GM21423 (cell line): ENCODE measurements around the gene TMEM263.
"Not testable (repeated sequence)": the region's sequence is repeated elsewhere in the genome, so short reads cannot be mapped to it uniquely, and the experiment has no call there.

Experiments used
- ATAC-seq: cut with Tn5 transposase; IDR thresholded peaks from one replicate; pipeline ENCODE4 v1.9.1; 2021; ENCODE audit warnings: mild to moderate bottlenecking, moderate library complexity; ENCODE audit not compliant: unreplicated experiment

Gene TMEM263

DNA sequence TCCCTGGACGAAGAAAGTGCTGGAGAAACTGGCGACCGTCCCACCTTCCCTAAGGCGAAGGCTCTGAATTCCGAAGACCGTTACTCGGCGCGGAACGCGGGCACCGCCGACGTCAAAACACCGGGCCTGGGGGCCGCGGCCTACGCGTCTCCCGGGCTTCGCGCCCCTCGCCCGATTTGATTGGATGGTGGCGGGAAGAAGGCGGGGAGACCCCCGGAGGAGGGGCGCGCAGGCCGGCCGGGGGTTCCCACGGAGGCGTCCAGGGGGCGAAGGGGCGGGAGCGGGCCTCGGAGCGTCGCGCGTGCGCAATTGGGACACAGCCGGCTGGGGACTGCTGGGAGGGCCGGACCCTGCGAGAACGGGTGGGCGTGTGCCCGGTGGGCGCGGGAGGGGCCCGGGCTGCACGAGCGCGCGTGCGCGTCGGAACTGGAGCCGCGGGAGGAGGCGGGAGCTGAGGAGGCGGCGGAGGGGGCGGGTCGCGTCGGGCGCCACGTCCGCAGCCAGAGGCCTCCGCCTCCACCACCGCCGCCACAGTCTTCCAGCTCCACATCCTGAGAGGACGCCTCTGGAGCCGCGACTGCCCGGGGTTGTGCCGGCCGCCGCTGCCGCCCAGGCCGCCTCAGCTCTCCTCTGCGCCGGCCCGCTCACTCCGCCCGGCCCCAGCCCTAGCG is at the start of gene TMEM263:
Gene TMEM263, plus strand, starts transcription at position 531 of the 671 bp plus-strand sequence. CDS start 11,210 bp downstream, outside the sequence.
- peak; percentile 69 for ATAC-seq

DNA sequence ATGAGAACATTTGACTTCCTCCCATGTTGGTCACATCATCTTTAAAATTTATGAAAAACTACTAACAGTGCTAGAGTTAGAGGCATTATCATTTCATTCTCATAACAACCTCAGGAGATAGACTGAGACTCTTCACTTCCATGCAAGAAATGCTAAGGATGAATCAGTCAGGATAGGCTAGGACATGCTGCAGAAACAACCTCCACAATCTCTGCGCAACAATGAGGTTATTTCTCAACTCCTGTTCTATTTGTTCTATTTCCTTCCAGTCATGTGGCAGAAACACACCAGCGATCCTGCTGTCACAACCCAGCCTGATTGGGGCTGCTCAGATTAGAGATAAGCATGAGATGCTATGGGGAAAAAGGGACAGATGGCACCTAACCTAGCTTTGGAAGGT is 49.0 kb upstream of the TMEM263 start:
- ATAC-seq: no peak

- no peak for ATAC-seq
Observed at GRCh38 chr12:106907411-106907810, 48.3 kb upstream of the TMEM263 start.

DNA sequence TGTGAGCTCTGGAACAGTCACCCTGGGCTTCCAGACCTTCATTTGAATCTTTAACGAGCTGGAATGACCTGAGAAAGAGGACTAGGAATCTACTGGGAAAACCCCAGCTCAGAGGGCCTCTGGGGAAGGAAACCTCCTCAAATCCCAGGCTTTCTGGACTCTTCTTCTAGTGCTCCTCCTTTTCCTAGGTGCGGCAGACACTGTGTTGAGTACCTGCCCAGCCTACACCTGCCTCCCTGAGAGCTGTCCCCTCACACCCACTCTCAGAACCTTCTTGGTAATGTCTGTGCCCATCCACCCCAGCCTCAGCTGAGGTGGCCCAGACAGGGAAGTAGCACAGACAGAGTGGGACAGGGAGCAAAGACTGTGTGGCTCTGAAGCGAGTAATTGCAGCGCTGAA is 47.9 kb upstream of the TMEM263 start:
- ATAC-seq: no peak

DNA sequence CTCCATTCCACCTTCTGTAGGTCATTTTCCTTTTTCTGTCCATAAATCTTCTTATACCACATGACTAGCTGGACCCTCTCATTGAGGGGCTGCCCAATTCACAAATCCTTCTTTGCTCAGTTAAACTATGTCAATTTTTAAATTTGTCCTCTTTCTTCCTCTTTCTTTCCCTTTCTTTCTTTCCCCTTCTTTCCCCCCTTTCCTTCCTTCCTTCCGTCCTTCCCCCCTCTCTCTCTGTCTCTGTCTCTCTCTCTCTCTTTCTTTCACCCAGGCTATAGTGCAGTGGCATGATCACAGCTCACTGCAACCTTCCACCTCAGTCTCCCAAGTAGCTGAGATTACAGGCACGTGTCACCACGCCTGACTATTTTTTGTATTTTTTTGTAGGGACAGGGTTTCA is 47.1 kb upstream of the TMEM263 start:
- no peak for ATAC-seq

DNA sequence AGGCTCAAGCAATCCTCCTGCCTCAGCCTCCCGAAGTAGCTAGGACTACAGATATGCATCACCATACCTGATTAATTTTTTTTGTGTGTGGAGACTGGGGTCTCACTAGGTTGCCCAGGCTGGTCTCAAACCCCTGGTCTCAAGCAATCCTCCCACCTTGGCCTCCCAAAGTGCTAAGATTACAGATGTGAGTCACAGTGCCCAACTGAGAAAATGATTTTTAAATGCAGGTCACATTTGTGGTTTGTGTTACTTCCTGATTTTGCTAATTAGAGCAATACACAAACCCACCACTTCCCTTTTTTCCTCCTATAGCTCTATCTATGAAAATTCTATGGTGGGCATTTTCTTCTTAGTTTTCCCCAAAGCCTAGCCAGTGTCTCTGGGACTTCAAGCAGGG is 45.5 kb upstream of the TMEM263 start:
- ATAC-seq: peak; percentile 57

- no peak for ATAC-seq
Observed at GRCh38 chr12:106911581-106911980, 44.1 kb upstream of the TMEM263 start.

DNA sequence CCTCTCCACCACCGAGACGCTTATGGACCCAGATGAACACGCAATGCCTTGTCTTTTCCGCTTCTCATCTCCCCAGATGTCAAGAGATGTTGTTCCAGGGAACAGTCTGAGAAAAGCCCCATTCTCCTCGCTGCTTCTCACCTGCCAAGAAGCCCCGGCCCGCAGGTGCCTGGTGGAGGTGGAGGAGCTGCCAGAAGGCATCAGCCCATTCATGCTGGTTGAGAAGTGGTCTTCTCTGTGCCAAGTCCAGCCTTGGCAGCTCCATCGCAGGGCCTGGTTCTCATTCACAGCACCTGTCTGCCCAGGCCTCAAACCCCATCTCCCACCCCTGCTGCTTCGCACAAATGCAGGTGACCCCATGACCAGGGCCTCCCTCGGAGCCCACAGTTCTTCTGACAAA is 42.3 kb upstream of the TMEM263 start:
- no peak for ATAC-seq

GRCh38 chr12:106914796-106915634 is 40.7 kb upstream of the TMEM263 start:
- peak; percentile 72 for ATAC-seq

DNA sequence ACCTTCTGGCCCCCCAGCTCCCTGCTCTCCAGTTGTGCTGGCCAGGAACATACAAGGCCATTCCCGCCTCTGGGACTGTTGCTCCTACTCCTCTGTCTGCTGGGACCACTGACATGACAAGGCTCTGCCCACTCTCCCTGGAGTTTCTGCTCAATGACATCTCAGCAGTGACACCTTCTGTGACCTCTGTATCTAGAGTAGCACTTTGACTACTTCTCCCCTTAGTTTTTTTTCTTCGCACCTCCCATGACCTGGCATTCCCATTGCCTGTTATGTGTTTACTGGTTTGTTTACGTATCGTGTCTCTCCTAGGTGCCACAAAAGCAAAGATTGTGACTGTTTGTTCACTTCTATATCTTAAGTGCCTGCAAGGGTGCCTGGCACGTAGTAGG is 40.1 kb upstream of the TMEM263 start:
- ATAC-seq: no peak

DNA sequence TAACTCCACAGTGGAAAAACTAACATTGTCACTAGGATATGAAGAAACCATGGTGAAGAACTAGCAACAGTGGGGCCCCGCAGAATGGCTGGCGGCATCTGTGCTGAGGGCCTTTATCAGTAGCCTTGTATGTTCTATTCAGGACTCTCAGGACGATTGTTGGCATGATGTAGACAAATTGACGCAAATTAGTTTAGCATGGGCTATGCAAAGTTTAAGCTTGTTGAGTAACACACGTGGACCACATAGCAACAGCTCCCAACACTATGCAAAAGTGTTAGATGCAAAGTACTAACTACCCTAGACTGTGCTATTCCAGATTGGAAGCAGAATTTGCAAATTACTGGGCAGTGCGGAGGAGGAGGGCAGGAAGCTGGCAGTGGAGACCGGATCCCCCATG is 38.2 kb upstream of the TMEM263 start:
- ATAC-seq: no peak

DNA sequence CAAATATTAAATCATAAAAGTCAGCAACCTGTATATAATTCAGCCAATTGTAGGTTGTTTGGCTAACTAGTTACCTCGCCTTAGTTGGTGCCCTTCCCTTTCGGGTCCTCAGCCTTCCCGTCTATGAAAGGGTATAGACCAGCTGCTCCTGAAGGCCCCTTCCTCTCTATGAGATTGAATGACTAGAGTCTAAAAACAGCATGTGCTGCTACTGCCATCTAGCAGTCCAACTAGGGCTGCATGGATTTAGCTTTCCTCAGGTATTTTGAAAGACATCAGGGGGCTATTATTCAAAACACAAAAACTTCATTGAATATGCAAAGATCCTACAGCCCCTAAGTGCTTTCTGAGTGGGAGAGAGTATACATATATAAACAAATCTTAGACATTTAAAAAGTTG is 37.0 kb upstream of the TMEM263 start:
- ATAC-seq: no peak

- ATAC-seq: no peak
Observed at GRCh38 chr12:106919910-106920544, 35.7 kb upstream of the TMEM263 start.

- ATAC-seq: not testable (repeated sequence)
Observed at GRCh38 chr12:106921976-106922375, 33.7 kb upstream of the TMEM263 start.

- ATAC-seq: not testable (repeated sequence)
Observed at GRCh38 chr12:106923594-106923993, 32.1 kb upstream of the TMEM263 start.

DNA sequence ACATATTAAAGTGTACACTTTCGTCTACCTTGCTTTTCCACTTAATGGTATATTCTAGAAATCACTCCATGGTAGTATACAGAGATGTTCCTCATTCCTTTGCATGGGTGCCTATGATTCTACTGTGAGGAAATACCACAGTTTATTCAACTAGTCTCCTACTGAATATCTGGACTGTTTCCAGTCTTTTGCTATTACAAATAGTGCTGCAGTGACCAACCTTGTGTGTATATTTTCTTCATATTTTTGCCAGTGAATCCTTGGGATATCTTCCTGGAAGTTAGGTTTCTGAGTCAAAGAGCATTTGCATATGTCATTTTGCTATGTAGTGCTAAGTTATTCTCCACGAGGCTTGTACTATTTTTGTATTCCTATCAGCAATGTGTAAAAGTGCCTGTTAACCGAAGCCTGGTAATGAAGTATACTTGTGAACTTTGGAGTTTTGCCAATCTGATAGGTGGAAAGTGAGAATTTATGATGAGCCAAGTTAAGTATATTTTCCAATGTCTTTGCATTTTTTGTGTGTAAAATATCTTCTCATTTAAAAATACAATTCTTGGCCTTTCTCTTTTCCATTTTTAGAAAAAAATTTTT is 31.3 kb upstream of the TMEM263 start:
- ATAC-seq: no peak

DNA sequence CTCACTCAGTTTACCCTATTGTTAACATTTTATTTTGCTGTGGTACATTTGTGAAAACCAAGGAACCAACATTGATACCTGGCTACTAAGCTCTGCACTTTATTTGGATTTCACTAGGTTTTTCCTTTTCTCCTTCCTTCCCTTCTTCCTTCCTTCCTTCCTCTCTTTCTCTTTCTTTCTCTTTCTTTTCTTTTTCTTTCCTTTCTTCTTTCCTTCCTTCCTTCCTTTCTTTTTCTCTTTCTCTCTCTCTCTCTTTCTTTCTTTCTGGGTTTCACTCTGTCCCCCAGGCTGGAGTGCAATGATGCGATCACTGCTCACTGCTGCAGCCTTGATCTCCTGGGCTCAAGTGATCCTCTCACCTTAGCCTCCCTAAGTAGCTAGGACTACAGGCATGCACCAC is 29.1 kb upstream of the TMEM263 start:
- no peak for ATAC-seq

DNA sequence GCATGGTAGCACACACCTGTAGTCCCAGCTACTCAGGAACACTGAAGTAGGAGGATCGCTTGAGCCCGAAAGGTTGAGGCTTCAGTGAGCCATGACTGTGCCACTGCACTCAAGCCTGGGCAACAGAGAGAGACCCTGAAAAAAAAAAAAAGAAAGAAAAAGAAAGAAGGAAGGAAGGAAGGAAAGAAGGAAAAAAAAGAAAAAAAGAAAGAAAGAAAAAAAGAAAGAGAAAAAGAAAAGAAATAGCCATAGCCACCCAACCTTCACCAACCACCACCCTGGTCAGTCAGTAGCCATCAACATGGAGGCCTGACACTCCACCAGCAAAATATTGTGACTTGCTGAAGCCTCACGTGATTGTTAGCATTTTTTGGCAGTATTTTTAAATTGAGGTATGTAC is 21.4 kb upstream of the TMEM263 start:
- ATAC-seq: no peak

GRCh38 chr12:106941481-106942156 is 14.1 kb upstream of the TMEM263 start:
- ATAC-seq: no peak

DNA sequence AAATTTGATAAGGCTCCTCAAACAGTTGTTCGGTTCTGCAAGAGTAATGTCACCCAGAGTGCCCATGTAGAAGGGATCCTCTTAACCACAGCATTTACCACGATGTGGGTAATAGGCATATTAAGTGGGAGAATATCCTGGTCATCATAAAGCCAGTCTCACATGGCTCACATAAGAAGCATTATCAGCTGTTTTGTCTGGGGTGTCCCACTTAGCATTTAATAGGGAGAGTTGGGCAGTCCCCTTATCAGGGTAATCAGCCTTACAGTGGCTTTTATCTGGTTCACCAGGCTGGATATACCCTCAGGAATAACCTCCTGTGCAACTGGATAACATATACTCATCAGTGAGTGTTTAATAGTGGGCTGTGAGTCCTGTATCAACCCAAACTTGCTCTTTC is 12.9 kb upstream of the TMEM263 start:
- ATAC-seq: no peak
